ENCODE data around the gene MEP1A.

MEP1A gene

DNA sequence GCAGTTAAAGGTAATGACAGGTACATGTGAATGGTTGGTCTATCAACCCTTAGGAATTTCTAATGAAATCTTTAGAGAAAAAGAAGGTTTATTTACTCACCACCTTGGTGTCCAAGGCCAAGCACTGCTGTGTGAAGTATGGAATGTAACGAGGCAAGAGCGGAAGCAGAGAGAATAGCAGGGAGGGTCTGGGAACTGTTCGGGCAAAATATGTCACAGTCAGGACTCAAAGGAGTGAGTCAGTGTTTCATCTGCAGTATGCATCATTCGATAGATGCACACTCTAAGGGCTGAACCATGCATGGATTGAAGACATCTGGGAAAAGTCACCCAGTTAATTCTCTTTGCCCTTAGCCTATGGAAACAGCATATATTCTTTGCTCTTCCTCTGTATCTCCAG is 95.4 kb downstream of the MEP1A start:
- FAIRE-seq = no peak
- no peak for DNase-seq (ENCODE audit: insufficient read length)
- no peak for TF ChIP-seq POLR2A (IDR thresholded peaks at IDR 0.05; ENCODE audit: low read depth, low read length)
